GM19193 (cell line): ENCODE measurements around the gene PRDM16.

Experiments
- POLR2A ChIP-seq: IDR thresholded peaks from 4 replicates; pipeline ENCODE4 v1.6.1; 2011; ENCODE audit not compliant: insufficient read depth, insufficient read length; ENCODE audit errors: extremely low read depth

Gene PRDM16

GRCh38 chr1:3068564-3069431 lies at the start of gene PRDM16:
PRDM16 (plus strand) TSS chr1:3069203; CDS start chr1:3069260, 57 bp downstream.
- no peak for TF ChIP-seq POLR2A

DNA sequence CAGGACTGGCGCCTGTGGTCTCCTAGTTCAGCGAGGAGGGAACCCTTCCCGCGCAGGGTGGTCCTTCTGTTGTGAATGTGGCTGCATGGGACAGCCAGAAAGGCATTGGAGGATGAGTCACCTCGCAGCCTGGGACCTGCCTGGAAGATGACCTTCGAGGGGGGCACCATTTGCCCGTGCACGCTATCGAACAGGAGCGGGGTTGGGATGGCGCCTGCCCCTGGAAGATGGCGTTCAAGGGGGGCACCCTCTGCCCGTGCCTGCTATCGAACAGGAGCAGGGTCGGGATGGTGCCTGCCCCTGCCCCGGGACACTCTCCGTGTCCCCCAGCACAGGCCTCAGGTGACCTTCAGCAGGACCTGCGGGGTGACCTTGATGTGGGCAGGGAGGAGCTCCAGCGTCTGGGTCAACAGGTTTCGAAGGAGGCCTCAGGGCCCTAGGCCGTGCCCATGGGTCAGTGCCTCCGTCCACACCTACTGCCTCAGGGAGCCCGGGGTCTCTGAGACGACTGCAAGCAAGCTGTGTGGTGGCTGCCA lies 49.4 kb upstream of the PRDM16 start:
- no peak for TF ChIP-seq POLR2A

GRCh38 chr1:3020263-3020909 lies 48.6 kb upstream of the PRDM16 start:
- no peak for TF ChIP-seq POLR2A

GRCh38 chr1:3021233-3021671 lies 47.8 kb upstream of the PRDM16 start, which contains the start of gene ACTRT2:
ACTRT2 (plus strand) TSS chr1:3021467; CDS start chr1:3021687, 220 bp downstream.
- TF ChIP-seq POLR2A = no peak

- no peak for TF ChIP-seq POLR2A
These were observed 47.1 kb upstream of the PRDM16 start for GRCh38 chr1:3021801-3022401.

DNA sequence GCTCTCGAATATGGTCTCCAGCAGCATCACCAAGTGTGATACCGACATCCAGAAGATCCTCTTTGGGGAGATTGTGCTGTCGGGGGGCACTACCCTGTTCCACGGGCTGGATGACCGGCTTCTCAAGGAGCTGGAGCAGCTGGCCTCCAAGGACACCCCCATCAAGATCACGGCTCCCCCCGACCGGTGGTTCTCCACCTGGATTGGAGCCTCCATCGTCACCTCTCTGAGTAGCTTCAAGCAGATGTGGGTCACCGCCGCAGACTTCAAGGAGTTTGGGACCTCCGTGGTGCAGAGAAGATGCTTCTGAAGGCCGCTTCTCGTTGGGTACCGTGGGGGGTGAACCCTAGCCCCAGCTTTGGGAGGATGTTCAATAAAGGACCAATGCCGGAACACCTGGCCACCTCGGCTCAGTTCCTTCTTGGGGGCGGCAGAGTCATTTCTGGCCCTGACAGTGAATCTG lies 46.5 kb upstream of the PRDM16 start:
- no peak for TF ChIP-seq POLR2A

DNA sequence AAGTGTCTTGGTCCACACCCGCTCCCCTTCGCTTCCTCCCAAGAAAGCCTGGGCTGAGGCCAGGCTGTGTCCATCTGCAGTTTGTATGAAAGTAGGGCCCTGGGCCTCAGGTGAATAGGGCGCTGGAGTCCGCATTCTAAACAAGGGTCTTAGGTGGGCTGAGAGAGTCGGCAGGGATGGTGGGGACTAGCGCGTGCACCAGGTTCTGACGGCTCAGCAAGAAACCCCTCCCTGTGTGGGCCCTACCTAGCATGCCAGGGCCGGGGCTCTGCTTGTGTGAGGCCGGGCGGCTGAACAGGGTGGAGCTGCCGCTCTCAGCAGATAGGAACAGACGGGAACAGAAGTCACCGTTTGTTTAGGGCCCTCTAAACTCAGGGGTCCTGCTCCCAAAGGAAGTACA lies 46.0 kb upstream of the PRDM16 start:
- no peak for TF ChIP-seq POLR2A

- TF ChIP-seq POLR2A = no peak
These were observed 45.0 kb upstream of the PRDM16 start for GRCh38 chr1:3024019-3024418.

DNA sequence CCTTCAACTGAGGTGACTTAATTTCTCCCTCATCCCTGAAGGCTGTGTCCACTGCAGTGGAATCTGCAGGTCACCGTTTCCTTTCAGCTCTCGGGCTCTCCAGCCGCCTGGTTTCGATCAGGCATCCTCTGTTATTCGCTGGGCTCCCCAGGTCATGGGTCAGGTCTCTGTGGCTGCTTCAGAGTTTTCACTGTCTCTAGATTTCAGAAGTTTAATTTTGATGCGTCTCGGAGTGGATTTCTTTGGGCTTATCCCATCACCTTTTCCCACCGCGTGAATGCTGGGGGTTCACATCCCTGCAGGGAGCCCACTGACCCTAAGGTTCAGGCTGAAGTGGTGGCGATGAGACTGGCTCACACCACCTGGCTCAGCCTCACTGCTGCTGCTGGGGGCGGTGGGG lies 44.4 kb upstream of the PRDM16 start:
- no peak for TF ChIP-seq POLR2A

DNA sequence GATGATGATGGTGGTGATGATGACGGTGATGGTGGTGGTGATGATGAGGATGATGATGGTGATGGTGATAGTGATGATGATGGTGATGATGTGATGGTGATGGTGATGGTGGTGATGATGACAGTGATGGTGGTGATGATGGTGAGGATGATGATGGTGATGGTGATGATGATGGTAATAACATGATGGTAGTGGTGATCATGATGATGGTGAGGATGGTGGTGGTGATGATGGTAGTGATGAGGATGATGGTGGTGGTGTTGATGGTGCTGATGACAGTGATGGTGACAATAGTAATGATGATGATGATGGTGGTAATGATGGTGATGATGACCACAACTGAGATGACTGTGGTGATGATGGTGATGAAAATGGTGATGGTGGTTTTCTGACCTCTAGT lies 42.9 kb upstream of the PRDM16 start:
- TF ChIP-seq POLR2A = no peak

DNA sequence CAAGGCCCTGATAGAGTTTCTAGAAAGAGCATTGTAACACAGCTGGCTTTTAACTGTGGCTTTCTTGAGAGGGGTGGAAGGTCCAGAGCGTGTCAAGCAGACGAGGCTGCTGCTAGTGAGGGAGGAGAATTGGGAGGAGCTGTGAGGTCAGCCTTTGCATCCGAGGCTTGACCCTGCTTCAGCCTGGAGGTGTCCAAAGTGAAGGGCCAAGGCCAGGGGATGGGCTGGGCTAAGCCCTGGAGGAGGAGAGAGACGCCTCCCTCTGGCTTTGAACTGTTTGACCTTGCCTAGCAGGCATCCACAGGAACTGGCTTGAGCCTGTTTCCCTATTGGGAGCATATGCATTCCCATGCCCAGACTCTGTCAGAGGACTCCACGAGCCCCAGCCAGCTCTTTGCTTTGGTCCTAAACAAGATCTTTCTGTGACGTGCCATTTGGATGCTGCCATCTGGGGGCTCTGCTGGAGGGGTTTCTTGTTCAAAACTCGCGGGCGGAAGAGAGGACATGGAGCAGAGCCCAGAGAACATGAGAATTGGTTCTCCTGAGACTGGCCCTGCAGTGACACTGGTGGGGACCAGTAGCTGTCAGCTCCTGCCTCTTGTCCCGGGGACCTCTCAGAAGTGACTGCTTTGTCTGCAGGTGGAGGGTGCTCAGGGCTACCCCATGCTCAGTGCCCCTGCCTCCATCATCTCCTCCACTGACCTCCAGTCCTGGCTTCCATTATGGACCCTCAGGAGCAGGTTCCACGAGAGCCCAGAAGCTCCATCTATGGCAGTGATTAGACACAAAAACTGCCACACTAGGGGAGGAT lies 42.2 kb upstream of the PRDM16 start:
- no peak for TF ChIP-seq POLR2A

DNA sequence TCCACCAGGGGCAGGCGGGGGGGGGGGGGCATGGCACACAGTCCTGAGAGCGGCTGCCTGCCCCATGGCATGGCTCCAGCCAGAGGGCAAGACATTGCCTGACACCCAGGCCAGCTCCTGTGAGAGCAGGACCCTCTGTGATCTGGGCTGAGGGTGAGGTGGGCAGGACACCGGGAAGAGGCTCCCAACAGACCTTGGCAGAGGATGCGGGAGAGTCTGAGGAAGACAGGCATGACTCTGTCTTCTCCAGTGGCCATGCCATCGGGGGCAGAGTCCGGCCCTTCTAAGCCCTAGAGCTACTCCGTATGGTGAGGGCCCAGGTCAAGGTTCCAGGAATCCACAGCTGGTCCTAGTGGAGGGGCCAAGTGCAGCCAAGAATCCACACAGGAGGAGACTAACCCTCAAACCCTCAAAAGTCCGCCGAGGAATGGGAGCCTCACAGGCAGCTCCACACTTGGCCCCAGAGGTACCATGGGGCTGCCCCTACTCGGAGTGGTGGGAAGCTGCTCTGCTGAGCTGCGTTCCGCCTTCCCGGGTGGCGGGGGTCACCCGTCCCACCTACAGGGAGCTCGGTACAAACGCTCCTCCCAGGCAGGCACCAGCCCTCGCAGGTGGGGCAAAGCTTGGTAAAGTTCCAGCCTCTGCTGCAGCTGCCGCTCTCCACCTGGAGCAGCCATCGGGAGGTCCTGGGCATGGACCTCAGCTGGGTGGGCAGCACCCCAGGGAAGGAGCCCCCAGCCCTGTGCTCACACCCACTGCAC lies 41.2 kb upstream of the PRDM16 start:
- TF ChIP-seq POLR2A = no peak

DNA sequence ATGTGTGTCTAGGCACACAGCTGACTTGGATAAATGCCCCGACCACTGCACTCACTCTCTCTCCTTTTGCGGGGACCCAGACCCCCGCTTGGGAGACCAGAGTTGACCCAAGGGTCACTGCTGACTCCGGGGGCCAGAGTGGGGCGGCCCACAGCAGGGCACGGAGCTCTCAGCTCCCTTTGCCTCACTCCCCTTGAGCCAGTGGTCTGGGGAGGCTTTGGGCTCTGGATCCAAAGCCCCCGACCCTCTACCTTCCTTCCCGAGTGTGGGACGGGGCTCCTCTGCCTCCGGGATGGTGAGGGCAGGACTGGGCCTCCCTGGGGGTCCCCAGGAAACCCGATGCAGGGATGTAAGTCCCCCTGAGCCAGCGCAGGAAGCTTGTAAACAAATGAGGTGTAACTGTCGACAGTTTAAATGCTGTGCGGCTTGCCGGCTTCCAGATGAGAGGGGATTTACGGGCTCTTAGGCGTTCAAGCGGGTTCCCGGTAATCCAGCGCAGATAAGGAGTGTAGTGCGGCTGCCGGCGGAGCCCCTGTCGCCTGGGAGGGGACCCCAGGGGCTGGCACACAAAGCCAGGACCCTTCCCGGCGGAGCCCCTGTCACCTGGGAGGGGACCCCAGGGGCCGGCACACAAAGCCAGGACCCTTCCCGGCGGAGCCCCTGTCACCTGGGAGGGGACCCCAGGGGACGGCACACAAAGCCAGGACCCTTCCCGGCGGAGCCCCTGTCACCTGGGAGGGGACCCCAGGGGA lies 40.3 kb upstream of the PRDM16 start:
- no peak for TF ChIP-seq POLR2A

DNA sequence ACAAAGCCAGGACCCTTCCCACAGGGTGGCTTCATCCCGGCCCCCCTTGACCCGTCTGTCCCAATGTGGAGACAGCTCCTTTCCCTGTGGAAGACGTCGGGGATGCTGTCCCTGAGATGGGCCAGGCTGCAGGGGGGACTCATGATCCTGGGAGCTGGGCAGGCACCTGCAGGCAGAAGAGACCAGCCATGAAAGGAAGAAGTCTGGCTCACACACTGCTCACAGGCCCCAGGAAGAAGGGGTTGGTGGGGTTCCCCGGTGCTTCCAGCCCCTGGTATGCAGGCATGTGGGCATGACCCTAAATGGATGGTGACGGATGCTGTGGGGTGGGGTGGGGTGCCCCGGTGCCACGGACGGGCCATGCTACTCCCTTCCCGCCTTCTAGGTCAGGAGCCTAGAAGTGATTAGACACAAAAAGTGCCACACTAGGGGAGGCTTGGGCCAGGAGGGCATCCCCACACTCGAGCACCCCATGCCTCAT lies 39.5 kb upstream of the PRDM16 start:
- no peak for TF ChIP-seq POLR2A
